ENCODE measurements around the gene HOXA2. TPM values are rescaled to one million over a fixed set of nuclear protein-coding genes. Genes with fewer than 3 reads are reported as not detected.

The HOXA2 gene
- polyA plus RNA-seq, 1 donor (not counting 4 experiments of a cell fraction or from before 2014, with no cell fraction given) = 0.71 TPM

- Histone ChIP-seq H3K36me3 (ENCODE audit: control insufficient read depth in 2 of 2, extremely low read depth in 1 of 2, insufficient read depth in 2 of 2, low read length in 2 of 2) (no peaks in the 10 kb centered on the region), H3K27me3 (ENCODE audit: control insufficient read depth, extremely low read depth, insufficient read depth, low read length) (no peaks in the 10 kb centered on the region), H3K4me1 (ENCODE audit: control insufficient read depth, extremely low read depth, insufficient read depth, low read length) (peaks cover 41% of the 10 kb centered on the region), H3K79me2 (ENCODE audit: control insufficient read depth, insufficient read depth, low read length) (no peaks in the 10 kb centered on the region), H3K4me3 (ENCODE audit: control insufficient read depth in 2 of 3, extremely low read depth in 1 of 3, insufficient read depth in 2 of 3, low read depth in 1 of 3, low read length in 3 of 3) (peak overlapping the region in 2 of 3 experiments; percentile 2 to 14), H3K9ac (ENCODE audit: control insufficient read depth, extremely low read depth, insufficient read depth, low read length) (peak overlapping the region; percentile 4), H3K27ac (ENCODE audit: control insufficient read depth, insufficient read depth, low read length) (peak overlapping the region; percentile 70), H3K9me3 (ENCODE audit: control insufficient read depth, low read depth, low read length) (no peaks in the 10 kb centered on the region), H3K9me1 (ENCODE audit: control insufficient read depth, extremely low read depth, insufficient read depth, low read length) (no peaks in the 10 kb centered on the region), H4K20me1 (ENCODE audit: control insufficient read depth, extremely low read depth, insufficient read depth, low read length) (no peaks in the 10 kb centered on the region), H3K4me2 (ENCODE audit: control insufficient read depth, extremely low read depth, insufficient read depth, low read depth, low read length) (peak overlapping the region; percentile 63), H2AFZ (ENCODE audit: control insufficient read depth, low read length) (peak overlapping the region; percentile 37)
- dilution Hi-C loops (cut with MboI; ENCODE audit: extremely low pct_ligation_motif_present, low sequenced_read_pairs) = loop anchor here (25.0 kb wide), 1 partner anchor 219 kb away; the partner anchor contains the start of gene SKAP2
- FAIRE-seq = peak; percentile 98
- no peak for DNase-seq (ENCODE audit: low read depth, low spot score)
- TF ChIP-seq EZH2 (IDR thresholded peaks at IDR 0.05; ENCODE audit: low read length) (no peak), CTCF (optimal IDR thresholded peaks at IDR 0.05 in 1 of 3, IDR thresholded peaks at IDR 0.05 in 1 of 3, conservative IDR thresholded peaks at IDR 0.05 in 1 of 3; ENCODE audit: extremely low read depth in 1 of 3, insufficient read depth in 2 of 3, low read length in 3 of 3) (no peak)
Measured at GRCh38 chr7:27080844-27081436, 21.5 kb downstream of the HOXA2 start.

GRCh38 chr7:27079234-27079975 lies 23.1 kb downstream of the HOXA2 start:
- no peak overlapping the region for H3K4me3 ChIP-seq (ENCODE audit: control insufficient read depth in 2 of 3, extremely low read depth in 1 of 3, insufficient read depth in 2 of 3, low read depth in 1 of 3, low read length in 3 of 3)
- no peaks in the 10 kb centered on the region for H3K36me3 ChIP-seq (ENCODE audit: control insufficient read depth in 2 of 2, extremely low read depth in 1 of 2, insufficient read depth in 2 of 2, low read length in 2 of 2)
- H3K27ac ChIP-seq (ENCODE audit: control insufficient read depth, insufficient read depth, low read length) = no peak overlapping the region
- no peak overlapping the region for H2AFZ ChIP-seq (ENCODE audit: control insufficient read depth, low read length)
- peaks cover 41% of the 10 kb centered on the region for H3K4me1 ChIP-seq (ENCODE audit: control insufficient read depth, extremely low read depth, insufficient read depth, low read length)
- no peak for DNase-seq (ENCODE audit: low read depth, low spot score)
- H3K4me2 ChIP-seq (ENCODE audit: control insufficient read depth, extremely low read depth, insufficient read depth, low read depth, low read length) = no peak overlapping the region
- no peak overlapping the region for H3K9ac ChIP-seq (ENCODE audit: control insufficient read depth, extremely low read depth, insufficient read depth, low read length)
- no peaks in the 10 kb centered on the region for H3K27me3 ChIP-seq (ENCODE audit: control insufficient read depth, extremely low read depth, insufficient read depth, low read length)
- H3K9me1 ChIP-seq (ENCODE audit: control insufficient read depth, extremely low read depth, insufficient read depth, low read length) = no peaks in the 10 kb centered on the region
- no peaks in the 10 kb centered on the region for H4K20me1 ChIP-seq (ENCODE audit: control insufficient read depth, extremely low read depth, insufficient read depth, low read length)
- no peak for FAIRE-seq
- dilution Hi-C loops (cut with MboI; ENCODE audit: extremely low pct_ligation_motif_present, low sequenced_read_pairs) = loop anchor here (25.0 kb wide), 1 partner anchor 217 kb away; the partner anchor contains the start of gene SKAP2
- H3K9me3 ChIP-seq (ENCODE audit: control insufficient read depth, low read depth, low read length) = no peaks in the 10 kb centered on the region
- TF ChIP-seq CTCF (optimal IDR thresholded peaks at IDR 0.05 in 1 of 3, IDR thresholded peaks at IDR 0.05 in 1 of 3, conservative IDR thresholded peaks at IDR 0.05 in 1 of 3; ENCODE audit: extremely low read depth in 1 of 3, insufficient read depth in 2 of 3, low read length in 3 of 3) (no peak), EZH2 (IDR thresholded peaks at IDR 0.05; ENCODE audit: low read length) (no peak)
- no peaks in the 10 kb centered on the region for H3K79me2 ChIP-seq (ENCODE audit: control insufficient read depth, insufficient read depth, low read length)

Measured in keratinocyte (primary cell).